Rectal smooth muscle tissue (tissue), 1 donor: ENCODE measurements around the gene SCRN1.
"Not testable (repeated sequence)": the region's sequence is repeated elsewhere in the genome, so short reads cannot be mapped to it uniquely, and the experiment has no call there.

Experiments
- H3K27ac ChIP-seq: one replicate; pipeline ENCODE4 v1.7.0; 2013; ENCODE audit warnings: low read depth, low read length, inconsistent platforms
- H3K27me3 ChIP-seq: one replicate; pipeline ENCODE4 v1.7.0; 2013; ENCODE audit warnings: low read length; ENCODE audit not compliant: control insufficient read depth, insufficient read depth
- H3K36me3 ChIP-seq: one replicate; pipeline ENCODE4 v1.7.0; 2013; ENCODE audit warnings: low read length; ENCODE audit not compliant: control insufficient read depth, insufficient read depth
- H3K4me1 ChIP-seq: one replicate; pipeline ENCODE4 v1.7.0; 2013; ENCODE audit warnings: low read length; ENCODE audit not compliant: control insufficient read depth, insufficient read depth
- H3K4me3 ChIP-seq: one replicate; pipeline ENCODE4 v1.7.0; 2013; ENCODE audit warnings: low read length
- H3K9ac ChIP-seq: one replicate; pipeline ENCODE4 v1.7.0; 2013; ENCODE audit warnings: low read length

Gene SCRN1

DNA sequence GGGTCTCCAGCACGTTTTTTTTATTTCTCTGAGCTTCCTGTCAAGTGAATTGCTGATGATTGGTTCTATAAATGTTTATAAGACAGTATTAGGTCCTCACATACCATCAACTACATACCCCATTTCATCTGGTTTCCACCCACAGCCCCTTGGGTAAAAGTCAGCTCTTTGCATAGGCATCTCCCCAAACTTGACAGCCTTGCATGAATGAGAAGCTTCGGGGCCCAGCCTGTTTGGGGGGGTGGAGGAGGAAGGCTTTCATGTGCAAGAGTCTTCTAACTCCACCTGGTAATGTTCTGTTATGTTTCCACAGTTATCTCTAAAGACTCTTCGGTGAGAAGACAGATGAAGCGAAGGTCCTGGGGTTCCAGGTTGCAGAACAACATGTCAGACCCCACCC lies 75.4 kb downstream of the SCRN1 start:
- Histone ChIP-seq H3K4me1 (peaks cover 3% of the 10 kb centered on the region), H3K9ac (no peak overlapping the region), H3K4me3 (no peak overlapping the region), H3K27ac (no peak overlapping the region), H3K27me3 (no peaks in the 10 kb centered on the region), H3K36me3 (no peaks in the 10 kb centered on the region)

DNA sequence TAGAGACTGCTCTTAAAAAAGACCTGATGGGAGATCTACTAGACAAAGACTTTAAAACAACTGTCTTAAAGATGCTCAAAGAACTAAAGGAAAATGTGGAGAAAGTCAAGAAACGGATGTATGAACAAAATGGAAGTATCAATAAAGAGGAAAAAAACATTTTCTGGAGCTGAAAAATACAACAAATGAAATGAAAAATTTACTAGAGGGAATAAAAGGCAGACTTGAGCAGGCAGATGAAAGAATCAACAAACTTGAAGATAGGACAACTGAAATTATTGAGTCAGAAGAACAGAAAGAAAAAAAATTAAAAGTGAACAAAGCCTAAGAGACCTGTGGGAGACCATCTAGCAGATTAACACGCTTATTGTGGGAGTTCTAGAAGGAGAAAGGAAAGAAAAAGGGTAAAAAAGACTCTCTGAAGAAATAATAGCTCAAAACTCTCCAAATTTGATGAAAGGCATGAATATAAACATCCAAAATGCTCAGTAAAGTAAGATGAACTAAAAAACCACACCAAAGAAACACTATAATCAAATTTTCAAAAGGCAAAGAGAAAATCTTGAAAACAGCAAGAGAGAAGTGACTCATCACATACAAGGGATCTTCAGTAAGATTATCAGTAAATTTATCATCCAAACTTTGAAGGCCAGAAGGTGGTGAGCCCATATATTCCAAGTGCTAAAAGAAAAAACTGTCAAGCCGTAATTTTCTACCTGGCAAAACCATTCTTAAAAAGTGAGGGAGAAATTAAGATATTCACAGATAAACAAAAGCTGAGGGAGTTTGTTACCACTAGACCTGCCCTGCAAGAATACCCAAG lies 83.2 kb downstream of the SCRN1 start:
- H3K4me1 ChIP-seq: no peaks in the 10 kb centered on the region
- no peaks in the 10 kb centered on the region for H3K27me3 ChIP-seq
- H3K36me3 ChIP-seq: peaks cover 5% of the 10 kb centered on the region
- no peak overlapping the region for H3K27ac ChIP-seq
- H3K4me3 ChIP-seq: no peak overlapping the region
- H3K9ac ChIP-seq: no peak overlapping the region

DNA sequence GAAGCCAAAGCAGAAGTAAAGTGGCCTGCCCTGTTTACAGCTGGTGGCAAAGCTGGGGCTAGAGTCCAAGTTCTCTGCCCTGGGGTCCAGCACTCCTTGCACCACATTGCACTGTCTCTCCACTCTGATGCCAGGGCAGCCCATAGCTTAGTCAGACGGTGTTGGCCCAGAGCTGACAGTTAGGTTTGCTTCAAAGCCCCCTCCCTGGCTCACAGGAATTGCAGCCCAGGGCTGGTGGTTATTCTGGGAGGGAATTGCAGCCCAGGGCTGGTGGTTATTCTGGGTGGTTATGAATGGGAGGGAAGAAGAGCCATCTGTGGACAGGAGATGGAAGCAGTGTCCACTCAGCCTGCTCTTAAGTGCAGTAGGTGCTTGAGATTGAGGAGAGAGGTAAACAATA lies 88.9 kb downstream of the SCRN1 start:
- Histone ChIP-seq H3K27me3 (no peaks in the 10 kb centered on the region), H3K9ac (no peak overlapping the region), H3K4me1 (no peaks in the 10 kb centered on the region), H3K27ac (no peak overlapping the region), H3K36me3 (peaks cover 5% of the 10 kb centered on the region), H3K4me3 (no peak overlapping the region)

DNA sequence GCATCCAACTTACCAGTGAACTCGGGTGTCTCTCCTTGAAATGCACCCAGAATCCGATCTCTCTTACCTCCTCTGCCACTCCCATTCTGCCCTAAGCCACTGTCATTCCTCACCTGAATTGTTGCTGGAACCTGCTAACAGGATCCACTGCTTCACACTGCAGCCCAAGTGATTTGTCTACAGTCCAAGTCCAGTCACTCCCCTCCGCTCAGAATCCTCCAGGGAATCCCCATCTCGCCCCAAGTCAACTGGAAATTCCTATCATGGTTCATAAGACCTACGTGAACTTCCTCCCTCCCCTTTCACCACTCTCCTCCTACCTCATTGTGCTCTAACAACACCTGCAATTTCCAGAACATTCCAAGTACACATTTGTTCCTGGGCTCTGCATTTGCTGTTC lies 91.3 kb downstream of the SCRN1 start:
- no peak overlapping the region for H3K4me3 ChIP-seq
- no peak overlapping the region for H3K9ac ChIP-seq
- no peaks in the 10 kb centered on the region for H3K36me3 ChIP-seq
- H3K27ac ChIP-seq: no peak overlapping the region
- no peaks in the 10 kb centered on the region for H3K4me1 ChIP-seq
- H3K27me3 ChIP-seq: no peaks in the 10 kb centered on the region

DNA sequence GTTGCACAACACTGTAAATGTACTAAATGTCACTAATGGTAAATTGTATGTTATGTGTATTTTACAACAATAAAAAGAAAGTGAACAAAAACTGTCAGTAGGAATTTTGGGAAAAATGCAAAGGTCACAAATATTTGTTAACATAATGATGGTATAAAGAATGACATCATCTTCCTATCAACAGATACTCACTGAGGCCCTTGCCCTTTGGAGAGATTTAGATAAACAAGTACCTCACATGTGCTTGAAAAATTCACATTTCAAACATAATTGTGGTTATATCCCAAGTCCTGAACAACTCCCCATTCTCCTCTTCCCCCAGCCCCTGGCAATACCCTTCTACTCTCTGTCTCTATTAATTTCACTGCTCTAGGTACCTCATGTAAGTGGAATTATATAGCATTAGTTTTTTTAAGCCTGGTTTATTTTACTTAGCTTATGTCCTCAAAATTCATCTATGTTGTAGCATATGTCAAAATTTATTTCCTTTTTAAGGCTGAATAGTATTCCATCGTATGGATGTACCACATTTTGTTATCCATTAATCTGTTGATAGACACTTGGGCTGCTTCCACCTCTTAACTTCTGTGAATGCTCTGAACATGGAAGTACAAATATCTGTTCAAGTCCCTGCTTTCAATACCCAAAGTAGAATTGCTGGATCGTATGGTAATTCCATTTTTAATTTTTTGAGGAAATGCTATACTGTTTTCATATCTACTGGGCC lies 92.8 kb downstream of the SCRN1 start:
- Histone ChIP-seq H3K27ac (no peak overlapping the region), H3K4me1 (no peaks in the 10 kb centered on the region), H3K27me3 (no peaks in the 10 kb centered on the region)

DNA sequence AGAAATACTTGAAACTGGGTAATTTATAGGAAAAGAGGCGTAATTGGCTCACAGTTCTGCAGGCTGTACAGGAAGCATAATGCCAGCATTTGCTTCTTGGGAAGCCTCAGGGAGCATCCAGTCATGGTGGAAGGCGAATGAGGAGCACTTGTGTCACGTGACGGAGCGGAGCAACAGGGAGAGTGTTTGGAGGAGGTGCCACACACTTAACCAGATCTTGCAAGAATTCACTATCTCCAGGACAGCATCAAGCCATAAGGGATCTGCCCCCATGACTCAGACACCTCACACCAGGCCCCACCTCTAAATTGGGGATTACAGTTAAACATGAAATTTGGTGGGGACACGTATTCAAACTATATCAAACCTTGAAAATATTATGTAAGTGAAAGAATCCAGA lies 94.0 kb downstream of the SCRN1 start:
- Histone ChIP-seq H3K9ac (no peak overlapping the region), H3K36me3 (no peaks in the 10 kb centered on the region), H3K4me3 (no peak overlapping the region), H3K27ac (no peak overlapping the region), H3K4me1 (no peaks in the 10 kb centered on the region), H3K27me3 (no peaks in the 10 kb centered on the region)

More for the DNA sequence above, 92.8 kb downstream of the SCRN1 start:
- H3K36me3 ChIP-seq: no peaks in the 10 kb centered on the region
- H3K9ac ChIP-seq: no peak overlapping the region
- H3K4me3 ChIP-seq: no peak overlapping the region

DNA sequence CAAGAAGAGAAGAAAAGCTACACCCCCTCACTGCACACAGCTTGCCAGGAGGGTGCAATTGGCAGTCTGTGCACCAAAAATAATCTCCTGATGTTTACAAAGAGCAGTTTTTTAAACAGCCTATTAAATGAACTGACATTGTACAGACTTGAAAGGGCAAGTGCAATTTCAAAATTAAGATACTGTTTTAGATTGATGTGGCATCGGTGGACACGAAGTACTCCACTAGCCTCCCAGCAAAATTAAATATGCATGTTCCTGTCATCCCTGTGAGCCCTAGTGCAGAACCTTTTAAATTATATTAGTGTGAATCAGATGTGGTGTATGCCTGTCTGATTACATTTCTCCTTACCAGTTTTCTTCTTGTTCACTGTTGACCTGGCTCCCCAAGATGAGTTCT lies 95.3 kb downstream of the SCRN1 start:
- no peak overlapping the region for H3K27ac ChIP-seq
- no peak overlapping the region for H3K9ac ChIP-seq
- H3K4me1 ChIP-seq: no peaks in the 10 kb centered on the region
- no peaks in the 10 kb centered on the region for H3K36me3 ChIP-seq
- H3K27me3 ChIP-seq: no peaks in the 10 kb centered on the region
- H3K4me3 ChIP-seq: no peak overlapping the region

DNA sequence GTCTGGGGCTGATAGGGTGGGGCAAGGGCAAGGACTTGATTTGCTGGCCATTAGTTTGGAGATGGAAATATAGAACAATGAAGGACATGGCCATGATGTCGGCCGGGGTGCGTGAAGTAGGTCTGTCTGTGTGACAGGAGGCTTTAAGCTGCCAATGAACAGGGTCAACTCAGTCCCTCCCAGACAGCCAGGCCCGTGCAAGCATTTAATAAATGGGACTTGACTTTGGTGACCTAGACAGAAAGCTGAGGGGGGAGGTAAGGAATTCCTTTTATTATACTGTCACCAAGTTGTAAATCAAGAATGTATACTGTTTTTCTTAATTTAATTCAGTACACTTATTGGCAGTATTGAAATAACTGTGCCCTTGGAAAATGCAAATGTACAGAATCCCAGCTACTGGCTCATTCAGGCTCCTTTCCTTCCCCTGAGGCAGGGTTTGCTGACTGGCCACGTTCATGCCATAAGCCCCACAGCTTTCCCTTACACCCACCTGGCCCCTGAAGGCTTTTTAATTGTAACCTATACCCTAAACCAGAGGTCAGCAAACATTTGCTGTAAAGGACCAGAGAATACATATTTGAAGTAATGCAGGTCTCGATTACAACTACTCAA lies 96.1 kb downstream of the SCRN1 start:
- Histone ChIP-seq H3K27ac (no peak overlapping the region), H3K27me3 (no peaks in the 10 kb centered on the region), H3K4me3 (no peak overlapping the region), H3K9ac (no peak overlapping the region), H3K36me3 (no peaks in the 10 kb centered on the region), H3K4me1 (no peaks in the 10 kb centered on the region)

DNA sequence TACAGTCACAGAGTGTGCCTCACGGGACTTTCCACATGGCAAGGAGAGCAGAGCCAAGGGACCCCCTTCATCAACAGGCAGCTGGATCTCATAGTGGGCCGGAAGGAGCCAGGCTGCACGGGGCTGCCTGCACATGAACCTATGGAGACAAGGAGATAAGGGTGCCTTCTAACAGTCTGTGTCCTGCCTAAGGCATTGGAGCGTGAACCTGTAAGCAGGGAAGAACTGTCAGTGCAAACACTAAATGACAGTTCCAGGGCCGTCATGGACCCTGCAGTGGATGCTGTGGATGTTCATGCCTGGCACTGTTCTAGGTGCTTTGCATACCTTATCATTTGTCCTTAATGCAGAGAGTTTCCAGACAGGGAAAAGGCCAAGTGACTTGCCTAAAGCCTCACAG lies 97.4 kb downstream of the SCRN1 start:
- Histone ChIP-seq H3K27ac (no peak overlapping the region), H3K36me3 (no peaks in the 10 kb centered on the region), H3K4me3 (no peak overlapping the region), H3K4me1 (no peaks in the 10 kb centered on the region), H3K9ac (no peak overlapping the region), H3K27me3 (no peaks in the 10 kb centered on the region)

DNA sequence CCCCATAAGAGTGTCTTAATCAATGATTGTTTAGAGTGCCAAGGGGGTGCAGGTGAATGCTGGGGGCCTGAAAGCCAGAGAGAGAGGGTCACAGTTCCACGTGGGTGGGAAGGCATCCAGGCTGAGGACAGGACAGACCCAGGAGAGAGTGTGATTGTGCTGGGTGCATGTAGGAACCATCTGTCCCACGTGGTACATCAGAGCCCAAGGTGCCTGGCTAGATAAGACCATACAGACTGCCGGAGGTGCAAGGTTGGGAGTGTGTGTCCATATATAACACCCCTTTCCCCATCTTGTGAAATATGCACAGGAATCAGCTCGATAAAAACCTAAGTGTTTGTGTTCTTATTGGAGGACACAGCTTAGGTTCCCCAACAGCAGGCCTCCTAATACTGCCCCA lies 97.8 kb downstream of the SCRN1 start:
- H3K4me3 ChIP-seq: no peak overlapping the region
- no peaks in the 10 kb centered on the region for H3K36me3 ChIP-seq
- H3K27ac ChIP-seq: no peak overlapping the region
- H3K27me3 ChIP-seq: no peaks in the 10 kb centered on the region
- no peaks in the 10 kb centered on the region for H3K4me1 ChIP-seq
- no peak overlapping the region for H3K9ac ChIP-seq

DNA sequence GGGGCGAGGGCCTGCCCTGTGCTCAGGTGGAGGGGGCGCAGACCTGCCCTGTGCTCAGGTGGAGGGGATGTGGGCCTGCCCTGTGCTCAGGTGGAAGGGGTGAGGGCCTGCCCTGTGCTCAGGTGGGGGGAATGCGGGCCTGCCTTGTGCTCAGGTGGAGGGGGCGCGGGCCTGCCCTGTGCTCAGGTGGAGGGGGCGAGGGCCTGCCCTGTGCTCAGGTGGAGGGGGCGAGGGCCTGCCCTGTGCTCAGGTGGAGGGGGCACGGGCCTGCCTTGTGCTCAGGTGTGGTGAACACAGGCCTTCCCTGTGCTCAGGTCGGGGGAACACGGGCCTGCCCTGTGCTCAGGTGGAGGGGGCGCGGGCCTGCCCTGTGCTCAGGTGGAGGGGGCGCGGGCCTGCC lies 98.8 kb downstream of the SCRN1 start:
- H3K4me1 ChIP-seq, H3K27ac ChIP-seq, H3K36me3 ChIP-seq, H3K4me3 ChIP-seq, H3K27me3 ChIP-seq, H3K9ac ChIP-seq: not testable (repeated sequence)

DNA sequence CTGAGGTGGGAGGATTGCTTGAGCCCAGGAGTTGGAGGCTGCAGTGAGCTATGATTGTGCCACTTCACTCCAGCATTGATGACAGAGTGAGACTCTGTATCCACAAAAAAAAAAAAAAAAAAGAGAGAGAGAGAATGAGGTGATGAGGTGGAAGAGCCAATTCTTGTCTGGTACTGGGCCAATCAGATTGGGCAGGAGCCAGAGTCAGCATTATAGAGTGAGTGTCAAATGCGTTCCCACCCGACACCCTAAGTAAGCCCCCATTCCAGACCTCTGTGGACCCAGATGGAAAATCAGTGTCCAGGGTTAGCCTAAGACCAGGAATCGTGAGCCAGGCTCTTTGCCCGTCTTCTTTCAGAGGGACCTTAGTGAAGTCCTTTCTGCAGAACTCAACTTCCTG lies 99.3 kb downstream of the SCRN1 start:
- Histone ChIP-seq H3K27me3 (no peaks in the 10 kb centered on the region), H3K4me1 (no peaks in the 10 kb centered on the region), H3K36me3 (no peaks in the 10 kb centered on the region), H3K27ac (no peak overlapping the region), H3K9ac (no peak overlapping the region), H3K4me3 (no peak overlapping the region)
